H9 (cell line): ENCODE results near the gene CEP128. TPM values are rescaled to one million over a fixed set of nuclear protein-coding genes. Genes with fewer than 3 reads are reported as not detected.

Source experiments
- DNase-seq: peaks from one replicate; pipeline ENCODE4 v3.0.0-alpha.2; 2017
- H2AFZ ChIP-seq: one replicate; pipeline ENCODE4 v1.6.1; 2013; ENCODE audit warnings: mild to moderate bottlenecking, low read length, control low read depth, moderate library complexity
- H2AK5ac ChIP-seq: 2 replicates; pipeline ENCODE4 v1.6.1; 2013; ENCODE audit warnings: low read length, control low read depth, mixed read lengths; ENCODE audit not compliant: insufficient read length
- H2BK120ac ChIP-seq: one replicate; pipeline ENCODE4 v1.6.1; 2013; ENCODE audit warnings: low read depth, mild to moderate bottlenecking, low read length, control low read depth, inconsistent platforms; ENCODE audit not compliant: poor library complexity, severe bottlenecking
- H2BK12ac ChIP-seq: 2 replicates; pipeline ENCODE4 v1.6.1; 2013; ENCODE audit warnings: low read length, control low read depth, mixed read lengths, low read depth; ENCODE audit not compliant: insufficient read length
- H2BK15ac ChIP-seq: 2 replicates; pipeline ENCODE4 v1.6.1; 2013; ENCODE audit warnings: low read depth, low read length, control low read depth
- H2BK20ac ChIP-seq: one replicate; pipeline ENCODE4 v1.6.1; 2013; ENCODE audit warnings: low read depth, mild to moderate bottlenecking, low read length, control low read depth, inconsistent platforms; ENCODE audit not compliant: poor library complexity, severe bottlenecking
- H2BK5ac ChIP-seq: 2 replicates; pipeline ENCODE4 v1.6.1; 2013; ENCODE audit warnings: low read length, control low read depth, mixed read lengths; ENCODE audit not compliant: insufficient read length
- H3K14ac ChIP-seq: 2 replicates; pipeline ENCODE4 v1.6.1; 2013; ENCODE audit warnings: low read length, control low read depth; ENCODE audit not compliant: insufficient read depth
- H3K18ac ChIP-seq: 2 replicates; pipeline ENCODE4 v1.6.1; 2013; ENCODE audit warnings: low read depth, mild to moderate bottlenecking, mixed read lengths, low read length, control low read depth; ENCODE audit not compliant: insufficient read length
- H3K23ac ChIP-seq: 2 replicates; pipeline ENCODE4 v1.6.1; 2013; ENCODE audit warnings: low read length, control low read depth, mixed read lengths, low read depth; ENCODE audit not compliant: insufficient read length
- H3K23me2 ChIP-seq: 2 replicates; pipeline ENCODE4 v1.6.1; 2013; ENCODE audit warnings: low read depth, mild to moderate bottlenecking, mixed read lengths, low read length, control low read depth; ENCODE audit not compliant: insufficient read length, poor library complexity, severe bottlenecking
- H3K27ac ChIP-seq: 2 replicates; pipeline ENCODE4 v1.5.1; 2013; ENCODE audit warnings: low read length, control low read depth, mixed read lengths, low read depth; ENCODE audit not compliant: insufficient read length
- H3K27me3 ChIP-seq: 2 replicates; pipeline ENCODE4 v1.6.1; 2013; ENCODE audit warnings: low read length, control low read depth, inconsistent platforms; ENCODE audit not compliant: insufficient read depth
- H3K4ac ChIP-seq: 2 replicates; pipeline ENCODE4 v1.6.1; 2013; ENCODE audit warnings: low read depth, mild to moderate bottlenecking, control low read depth, inconsistent platforms, low read length, moderate library complexity
- H3K4me1 ChIP-seq: 2 replicates; pipeline ENCODE4 v1.6.1; 2013; ENCODE audit warnings: low read length, control low read depth, inconsistent platforms; ENCODE audit not compliant: insufficient read depth
- H3K4me2 ChIP-seq: 2 replicates; pipeline ENCODE4 v1.6.1; 2013; ENCODE audit warnings: low read length, control low read depth, mixed read lengths; ENCODE audit not compliant: insufficient read length, insufficient read depth
- H3K56ac ChIP-seq: 2 replicates; pipeline ENCODE4 v1.6.1; 2013; ENCODE audit warnings: low read depth, mild to moderate bottlenecking, mixed read lengths, low read length, control low read depth; ENCODE audit not compliant: insufficient read length
- H3K79me1 ChIP-seq: 2 replicates; pipeline ENCODE4 v1.6.1; 2013; ENCODE audit warnings: low read depth, mild to moderate bottlenecking, moderate library complexity, low read length, control low read depth, inconsistent platforms; ENCODE audit not compliant: insufficient read depth, poor library complexity, severe bottlenecking
- H3K79me2 ChIP-seq: 2 replicates; pipeline ENCODE4 v1.6.1; 2013; ENCODE audit warnings: low read length, control low read depth, inconsistent platforms; ENCODE audit not compliant: insufficient read depth
- H3K9ac ChIP-seq: 2 replicates; pipeline ENCODE4 v1.6.1; 2013; ENCODE audit warnings: low read length, control low read depth, mixed read lengths; ENCODE audit not compliant: insufficient read length; ENCODE audit errors: extremely low read depth
- H3K9me3 ChIP-seq: one replicate; pipeline ENCODE4 v1.6.1; 2013; ENCODE audit warnings: low read depth, low read length, inconsistent platforms; ENCODE audit not compliant: control insufficient read depth
- H3T11ph ChIP-seq: one replicate; pipeline ENCODE4 v1.6.1; 2013; ENCODE audit warnings: mild to moderate bottlenecking, low read length, control low read depth, inconsistent platforms
- H4K20me1 ChIP-seq: one replicate; pipeline ENCODE4 v1.6.1; 2013; ENCODE audit not compliant: control insufficient read depth, insufficient read length, insufficient read depth
- H4K5ac ChIP-seq: 2 replicates; pipeline ENCODE4 v1.6.1; 2013; ENCODE audit warnings: low read depth, mild to moderate bottlenecking, mixed read lengths, low read length, control low read depth; ENCODE audit not compliant: insufficient read length
- H4K8ac ChIP-seq: replicated peaks from 2 replicates; pipeline ENCODE4 v1.6.1; 2013; ENCODE audit warnings: low read length, control low read depth, mixed read lengths, low read depth; ENCODE audit not compliant: insufficient read length
- H4K91ac ChIP-seq: 2 replicates; pipeline ENCODE4 v1.6.1; 2013; ENCODE audit warnings: low read depth, mild to moderate bottlenecking, moderate library complexity, mixed read lengths, low read length, control low read depth; ENCODE audit not compliant: insufficient read length
- H3K27ac Mint-ChIP-seq, 3 experiments: 2 replicates in 2 of 3; 3 replicates in 1 of 3; pipeline ENCODE4 v1.8.0; 2020 to 2021; ENCODE audit warnings: mixed read lengths in 3 of 3, mild to moderate bottlenecking in 1 of 3, moderate library complexity in 1 of 3
- H3K27me3 Mint-ChIP-seq: 2 replicates; pipeline ENCODE4 v1.8.0; 2021; ENCODE audit warnings: low read depth, mild to moderate bottlenecking, moderate library complexity, mixed read lengths
- H3K36me3 Mint-ChIP-seq, 3 experiments: 2 replicates in 2 of 3; 3 replicates in 1 of 3; pipeline ENCODE4 v1.8.0; 2020 to 2021; ENCODE audit warnings: low read depth in 3 of 3, mixed read lengths in 3 of 3; ENCODE audit not compliant: insufficient read depth in 1 of 3
- H3K4me1 Mint-ChIP-seq, 2 experiments: 2 replicates each; pipeline ENCODE4 v1.8.0; 2020; ENCODE audit warnings: mixed read lengths in 2 of 2
- H3K4me3 Mint-ChIP-seq, 2 experiments: 2 replicates in 1 of 2; 3 replicates in 1 of 2; pipeline ENCODE4 v1.8.0; 2020 to 2021; ENCODE audit warnings: mild to moderate bottlenecking in 2 of 2, mixed read lengths in 2 of 2, moderate library complexity in 1 of 2
- H3K9me3 Mint-ChIP-seq, 2 experiments: 2 replicates in 1 of 2; 3 replicates in 1 of 2; pipeline ENCODE4 v1.8.0; 2020; ENCODE audit warnings: mild to moderate bottlenecking in 2 of 2, mixed read lengths in 2 of 2, moderate library complexity in 1 of 2
- CTCF ChIP-seq: fragments of 200-600 bp; sonication (generic); conservative IDR thresholded peaks from 3 replicates; pipeline ENCODE4 v1.8.0; 2021; ENCODE audit warnings: antibody characterized with exemption, mild to moderate bottlenecking
- WGBS: extraction: QIAGEN DNeasy Blood & Tissue Kit; methylation state at CpG from one replicate; pipeline ENCODE4 v1.1.7; 2013; ENCODE audit warnings: missing lambda C conversion rate, low lambda C conversion rate, mixed read lengths; ENCODE audit not compliant: insufficient read length; ENCODE audit errors: extremely low coverage; 5-methylcytosine and 5-hydroxymethylcytosine counted together
- total RNA-seq: library from RNA; stranded (reverse); gene quantifications from 2 replicates; pipeline ENCODE4 v1.2.1, GENCODE V29; 2021

CEP128 gene
- total RNA-seq, 1 experiment from 2014 or later = 16.3 TPM

GRCh38 chr14:80959496-80959895 is 18.0 kb upstream of the CEP128 start:
- Histone ChIP-seq H3K27ac (no peak overlapping the region), H2BK15ac (no peak overlapping the region), H4K20me1 (no peaks in the 10 kb centered on the region), H3K4me2 (no peak overlapping the region), H2AK5ac (no peak overlapping the region), H2BK20ac (no peak overlapping the region), H2AFZ (no peak overlapping the region), H3K4me1 (no peaks in the 10 kb centered on the region), H3K9ac (no peak overlapping the region), H3T11ph (no peak overlapping the region), H4K91ac (no peak overlapping the region), H3K4ac (no peak overlapping the region), H3K56ac (no peak overlapping the region), H2BK120ac (no peak overlapping the region), H3K9me3 (no peaks in the 10 kb centered on the region), H3K23me2 (peaks cover 7% of the 10 kb centered on the region), H4K5ac (no peak overlapping the region), H3K79me2 (no peaks in the 10 kb centered on the region), H2BK5ac (no peak overlapping the region), H3K27me3 (peaks cover 4% of the 10 kb centered on the region; the same call in 1 of the 2 replicates), H2BK12ac (no peak overlapping the region), H3K14ac (no peak overlapping the region), H3K79me1 (no peaks in the 10 kb centered on the region), H3K23ac (no peak overlapping the region), H3K18ac (no peak overlapping the region), H4K8ac (no peak overlapping the region)
- Mint-ChIP-seq H3K27me3 (peaks cover 42% of the 10 kb centered on the region), H3K4me3 (no peak overlapping the region), H3K27ac (no peak overlapping the region), H3K9me3 (no peaks in the 10 kb centered on the region), H3K36me3 (no peaks in the 10 kb centered on the region), H3K4me1 (peaks cover 14 to 18% of the 10 kb centered on the region in 2 experiments)
- no peak for DNase-seq
- no peak for TF ChIP-seq CTCF
- WGBS = no CpG with 5 or more reads among the region's 4 CpGs
